H1 (cell line): ENCODE data around the gene GLYATL3.

Source experiments
- GTF2F1 ChIP-seq: IDR thresholded peaks from 2 replicates; pipeline ENCODE4 v1.6.1; 2012; ENCODE audit warnings: low read depth, low read length, improper control_type of control experiment, borderline replicate concordance
- POLR2A ChIP-seq, 2 experiments: IDR thresholded peaks; 1 replicate in 1 of 2; 2 replicates in 1 of 2; pipeline ENCODE4 v1.6.1; 2011; ENCODE audit warnings: low read depth in 2 of 2, low read length in 2 of 2, mild to moderate bottlenecking in 2 of 2; ENCODE audit errors: control extremely low read depth in 1 of 2
- SUZ12 ChIP-seq: fragments of 200-600 bp; sonication (generic); IDR thresholded peaks from 2 replicates; pipeline ENCODE4 v1.6.1; 2012; ENCODE audit warnings: mild to moderate bottlenecking, inconsistent platforms, low read length, moderate library complexity, mixed read lengths
- YY1 ChIP-seq: IDR thresholded peaks from 2 replicates; pipeline ENCODE4 v1.6.1; 2011; ENCODE audit warnings: low read depth, mild to moderate bottlenecking, low read length
- TF ChIP-seq, protein P1 (sequence below), 3 experiments: IDR thresholded peaks; 1 replicate in 2 of 3; 2 replicates in 1 of 3; pipeline versions ENCODE4 v1.5.1 to v1.6.1; 2011; ENCODE audit warnings: low read length in 3 of 3, mild to moderate bottlenecking in 3 of 3, inconsistent platforms in 2 of 3, low read depth in 1 of 3, moderate library complexity in 1 of 3; ENCODE audit not compliant: insufficient read depth in 1 of 3; ENCODE audit errors: control extremely low read depth in 1 of 3
- TF ChIP-seq, protein P2 (sequence below): IDR thresholded peaks from 2 replicates; pipeline ENCODE4 v1.6.1; 2012; ENCODE audit warnings: low read length, inconsistent platforms
- TF ChIP-seq, protein P3 (sequence below): IDR thresholded peaks from 2 replicates; pipeline ENCODE4 v1.6.1; 2011; ENCODE audit warnings: low read depth, mild to moderate bottlenecking, low read length; ENCODE audit not compliant: insufficient read depth

DNA sequence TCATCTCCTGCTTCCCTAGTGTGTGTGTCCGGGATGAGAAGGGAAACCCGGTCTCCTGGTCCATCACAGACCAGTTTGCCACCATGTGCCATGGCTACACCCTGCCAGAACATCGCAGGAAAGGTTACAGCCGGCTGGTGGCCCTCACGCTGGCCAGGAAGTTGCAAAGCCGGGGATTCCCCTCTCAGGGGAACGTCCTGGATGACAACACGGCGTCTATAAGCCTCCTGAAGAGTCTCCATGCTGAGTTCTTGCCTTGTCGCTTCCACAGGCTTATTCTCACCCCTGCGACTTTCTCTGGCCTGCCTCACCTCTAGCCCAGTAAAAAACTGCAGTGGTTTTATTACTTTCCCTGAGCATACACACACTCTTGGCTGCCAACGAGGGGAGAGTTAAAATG, 26.9 kb downstream of the GLYATL3 start:
- TF ChIP-seq, protein P1, sequence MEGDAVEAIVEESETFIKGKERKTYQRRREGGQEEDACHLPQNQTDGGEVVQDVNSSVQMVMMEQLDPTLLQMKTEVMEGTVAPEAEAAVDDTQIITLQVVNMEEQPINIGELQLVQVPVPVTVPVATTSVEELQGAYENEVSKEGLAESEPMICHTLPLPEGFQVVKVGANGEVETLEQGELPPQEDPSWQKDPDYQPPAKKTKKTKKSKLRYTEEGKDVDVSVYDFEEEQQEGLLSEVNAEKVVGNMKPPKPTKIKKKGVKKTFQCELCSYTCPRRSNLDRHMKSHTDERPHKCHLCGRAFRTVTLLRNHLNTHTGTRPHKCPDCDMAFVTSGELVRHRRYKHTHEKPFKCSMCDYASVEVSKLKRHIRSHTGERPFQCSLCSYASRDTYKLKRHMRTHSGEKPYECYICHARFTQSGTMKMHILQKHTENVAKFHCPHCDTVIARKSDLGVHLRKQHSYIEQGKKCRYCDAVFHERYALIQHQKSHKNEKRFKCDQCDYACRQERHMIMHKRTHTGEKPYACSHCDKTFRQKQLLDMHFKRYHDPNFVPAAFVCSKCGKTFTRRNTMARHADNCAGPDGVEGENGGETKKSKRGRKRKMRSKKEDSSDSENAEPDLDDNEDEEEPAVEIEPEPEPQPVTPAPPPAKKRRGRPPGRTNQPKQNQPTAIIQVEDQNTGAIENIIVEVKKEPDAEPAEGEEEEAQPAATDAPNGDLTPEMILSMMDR (IDR thresholded peaks at IDR 0.05; ENCODE audit: control extremely low read depth in 1 of 3, insufficient read depth in 1 of 3, low read depth in 1 of 3, low read length in 3 of 3) = no peak
- TF ChIP-seq, protein P2, sequence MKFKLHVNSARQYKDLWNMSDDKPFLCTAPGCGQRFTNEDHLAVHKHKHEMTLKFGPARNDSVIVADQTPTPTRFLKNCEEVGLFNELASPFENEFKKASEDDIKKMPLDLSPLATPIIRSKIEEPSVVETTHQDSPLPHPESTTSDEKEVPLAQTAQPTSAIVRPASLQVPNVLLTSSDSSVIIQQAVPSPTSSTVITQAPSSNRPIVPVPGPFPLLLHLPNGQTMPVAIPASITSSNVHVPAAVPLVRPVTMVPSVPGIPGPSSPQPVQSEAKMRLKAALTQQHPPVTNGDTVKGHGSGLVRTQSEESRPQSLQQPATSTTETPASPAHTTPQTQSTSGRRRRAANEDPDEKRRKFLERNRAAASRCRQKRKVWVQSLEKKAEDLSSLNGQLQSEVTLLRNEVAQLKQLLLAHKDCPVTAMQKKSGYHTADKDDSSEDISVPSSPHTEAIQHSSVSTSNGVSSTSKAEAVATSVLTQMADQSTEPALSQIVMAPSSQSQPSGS = no peak
- no peak for TF ChIP-seq GTF2F1
- no peak for TF ChIP-seq POLR2A (IDR thresholded peaks at IDR 0.05; ENCODE audit: control extremely low read depth in 1 of 2, low read depth in 2 of 2, low read length in 2 of 2)
- no peak for TF ChIP-seq SUZ12
- TF ChIP-seq, protein P3, sequence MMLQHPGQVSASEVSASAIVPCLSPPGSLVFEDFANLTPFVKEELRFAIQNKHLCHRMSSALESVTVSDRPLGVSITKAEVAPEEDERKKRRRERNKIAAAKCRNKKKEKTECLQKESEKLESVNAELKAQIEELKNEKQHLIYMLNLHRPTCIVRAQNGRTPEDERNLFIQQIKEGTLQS = no peak
- TF ChIP-seq YY1 = no peak
